Urothelium cell line (cell line): ENCODE results near the gene DLX5.

Experiments used
- DNase-seq: peaks from one replicate; pipeline ENCODE4 v3.0.0; 2011; ENCODE audit warnings: low spot score, mixed read lengths
- FAIRE-seq: peaks from 2 replicates; lab custom pipeline; 2011; peaks lifted over from hg19 to GRCh38; lab: Jason Lieb, UNC

Gene DLX5

DNA sequence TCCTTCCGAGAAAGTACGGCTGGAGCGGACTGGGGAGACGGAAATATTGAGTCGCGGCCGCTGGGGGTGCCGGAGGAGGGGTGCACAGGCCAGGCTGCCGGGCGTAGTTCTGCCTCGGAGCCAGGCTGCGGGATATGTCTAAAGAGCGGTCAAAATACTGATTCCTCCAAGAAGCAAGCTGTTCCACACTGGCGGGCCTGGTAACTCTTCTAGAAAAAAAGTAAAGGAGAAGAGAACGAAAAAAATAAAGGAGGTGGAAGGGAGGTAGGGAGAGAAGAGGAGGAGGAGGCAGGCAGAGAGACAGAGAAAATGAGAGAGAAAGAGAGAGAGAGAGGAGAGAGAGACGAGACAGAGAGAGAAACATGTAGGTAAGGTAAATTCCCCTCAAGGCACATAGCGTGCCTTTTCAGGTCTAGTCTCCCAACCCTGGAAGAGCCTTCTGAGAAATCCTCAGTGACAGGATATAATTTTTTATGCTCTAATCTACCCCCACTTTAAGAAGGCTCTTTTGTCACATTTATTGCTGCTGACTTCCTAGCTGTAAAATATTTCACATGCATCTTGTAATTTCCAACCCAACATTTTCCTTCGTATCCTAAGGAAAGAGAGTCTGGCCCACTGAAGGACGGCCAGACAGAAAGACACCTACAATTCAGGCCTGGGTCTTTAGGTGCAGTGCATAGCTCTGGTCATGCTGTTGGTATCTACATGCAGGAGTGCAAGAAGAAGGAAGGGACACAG, 5.7 kb downstream of the DLX5 start:
- DNase-seq = no peak
- FAIRE-seq = no peak

DNA sequence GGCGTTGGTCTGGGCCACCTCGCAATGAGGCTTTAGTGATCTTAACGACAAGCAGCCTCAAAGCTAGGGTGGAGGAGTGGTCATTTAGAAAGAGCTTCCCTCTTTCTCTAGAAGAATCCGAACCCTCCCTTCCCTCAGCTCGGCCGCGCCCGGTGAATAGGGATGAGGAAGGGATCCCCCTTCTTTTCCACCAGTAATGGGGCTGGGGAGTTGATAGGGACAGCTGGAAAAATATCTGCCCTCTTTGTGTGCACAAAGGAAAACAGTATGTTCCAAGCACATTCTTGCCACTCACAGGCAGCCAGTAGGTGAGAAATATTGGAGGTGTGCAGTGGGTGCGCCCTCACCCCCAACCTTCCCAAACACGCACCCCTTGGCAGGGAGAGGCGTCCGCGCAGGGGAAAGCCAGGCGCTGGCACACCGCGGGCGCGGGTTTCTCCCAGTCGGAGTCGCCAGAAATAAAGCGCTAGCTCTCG, 6.5 kb downstream of the DLX5 start:
- FAIRE-seq = peak; percentile 20

DNA sequence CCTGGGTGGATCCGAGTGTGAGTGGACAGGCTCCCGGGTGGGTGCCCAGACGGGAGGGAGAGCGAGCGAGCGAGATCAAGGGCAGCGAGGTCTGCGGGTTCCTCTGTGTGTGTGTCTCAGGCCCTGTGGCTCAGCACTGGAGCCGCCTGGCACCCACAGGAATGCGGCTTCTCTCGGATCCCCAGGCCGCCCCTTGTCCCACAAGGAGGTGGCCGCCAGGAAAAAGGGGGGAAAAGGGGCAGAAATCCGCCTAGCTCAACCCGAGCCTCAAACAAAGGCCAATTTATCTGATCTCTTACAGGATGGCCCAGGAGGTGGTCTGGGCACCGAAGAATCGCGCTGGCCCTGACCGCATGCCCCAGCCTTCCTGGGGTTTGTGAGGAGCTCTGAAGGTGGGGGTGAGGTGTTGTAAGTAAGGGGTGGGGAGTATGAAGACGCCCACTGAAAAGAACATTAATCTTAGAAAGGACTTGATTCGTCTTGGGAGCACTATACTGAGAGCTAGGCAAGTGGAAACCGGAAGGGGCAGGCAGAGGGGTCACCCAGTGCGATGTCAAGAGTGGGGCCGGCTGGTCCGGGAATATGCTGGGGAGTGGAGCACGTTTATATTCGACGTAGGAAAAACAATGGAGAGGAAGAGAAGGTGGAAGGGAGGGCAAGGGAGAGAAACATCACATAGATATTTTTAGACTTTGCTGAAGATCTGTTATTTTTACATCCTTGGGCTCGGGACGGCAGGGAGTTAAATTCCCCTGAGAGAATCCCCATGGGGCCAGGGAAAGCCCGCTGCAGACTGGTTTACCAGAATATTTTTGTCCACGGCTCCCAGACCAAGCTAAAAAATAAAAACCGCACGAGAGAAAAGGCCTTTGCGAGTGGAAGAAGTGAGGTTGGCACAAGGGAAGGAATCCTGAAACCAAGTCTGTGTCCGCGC, 7.2 kb downstream of the DLX5 start:
- no peak for FAIRE-seq

More for the DNA sequence above, 6.5 kb downstream of the DLX5 start:
- DNase-seq = no peak

DNA sequence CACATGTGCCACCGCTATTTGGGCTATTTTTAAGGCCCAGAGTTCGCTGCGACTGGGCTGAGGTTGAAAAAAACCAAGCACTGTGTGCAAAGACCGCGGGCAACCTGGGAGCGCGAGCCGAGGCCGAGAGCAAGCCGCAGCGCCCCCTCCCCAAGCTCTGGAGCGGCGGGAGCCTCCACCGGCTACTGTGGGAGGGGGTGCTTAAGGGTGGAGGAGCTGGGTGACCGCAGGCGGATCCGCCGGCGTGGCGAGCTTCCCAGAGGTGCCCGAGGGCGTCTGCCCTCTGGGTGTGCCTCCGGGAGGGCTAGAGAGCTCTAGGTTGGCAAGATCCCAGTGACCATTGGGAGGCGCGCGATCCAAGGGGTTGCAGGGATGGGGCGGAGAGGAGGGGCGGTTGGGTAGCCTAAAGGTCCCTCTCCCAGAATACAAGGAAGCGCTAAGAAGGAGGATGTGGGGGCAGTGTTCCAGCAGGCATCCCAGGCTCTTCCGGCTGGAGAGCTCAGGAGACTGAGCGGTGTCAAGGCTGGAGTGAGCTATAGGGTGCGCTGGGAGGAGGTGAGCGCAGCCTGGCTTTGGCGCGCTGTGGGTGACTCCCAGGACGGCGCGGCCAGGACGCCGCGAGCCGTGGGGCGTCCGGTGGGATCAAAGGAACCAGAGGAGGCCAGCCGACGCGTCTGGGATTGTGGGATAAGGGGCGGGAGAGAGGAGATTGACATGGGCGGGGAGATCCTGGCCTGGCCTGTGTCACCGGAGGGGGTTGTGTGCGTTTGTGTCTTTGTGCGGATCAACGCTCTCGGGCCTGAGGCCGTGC, 8.0 kb downstream of the DLX5 start:
- FAIRE-seq = peak; percentile 91
- DNase-seq = peak; percentile 92

More for the DNA sequence above, 7.2 kb downstream of the DLX5 start:
- DNase-seq = no peak

DNA sequence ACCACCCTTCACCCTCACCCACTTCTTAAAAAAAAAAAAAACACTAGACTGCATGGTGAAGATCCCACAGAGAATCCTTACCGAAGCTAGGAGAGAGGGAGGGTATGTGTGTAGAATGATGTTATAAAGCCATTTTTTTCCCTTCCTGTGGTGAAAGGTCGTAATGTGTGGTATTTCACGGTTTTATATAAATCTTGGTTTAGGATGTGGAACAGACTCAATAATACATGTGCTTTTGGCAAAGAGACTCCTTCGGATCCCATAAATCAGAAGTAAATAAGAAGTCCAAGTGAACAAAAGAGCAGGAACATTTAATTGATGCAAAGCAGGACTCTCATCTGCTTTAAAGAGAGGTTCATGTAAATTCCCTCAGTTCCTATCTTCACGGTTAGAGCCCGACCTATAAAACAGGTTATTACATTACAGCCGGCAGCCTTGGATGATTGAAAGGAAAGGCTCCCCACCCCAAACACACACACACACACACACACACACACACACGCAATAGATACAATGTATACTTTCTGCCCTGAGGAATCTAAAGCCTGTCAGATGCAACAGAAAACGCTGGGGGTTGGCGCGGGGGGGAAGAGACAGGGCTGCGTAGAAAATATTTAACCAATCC, 8.8 kb downstream of the DLX5 start:
- DNase-seq (peak; percentile 19), FAIRE-seq (no peak)

DNA sequence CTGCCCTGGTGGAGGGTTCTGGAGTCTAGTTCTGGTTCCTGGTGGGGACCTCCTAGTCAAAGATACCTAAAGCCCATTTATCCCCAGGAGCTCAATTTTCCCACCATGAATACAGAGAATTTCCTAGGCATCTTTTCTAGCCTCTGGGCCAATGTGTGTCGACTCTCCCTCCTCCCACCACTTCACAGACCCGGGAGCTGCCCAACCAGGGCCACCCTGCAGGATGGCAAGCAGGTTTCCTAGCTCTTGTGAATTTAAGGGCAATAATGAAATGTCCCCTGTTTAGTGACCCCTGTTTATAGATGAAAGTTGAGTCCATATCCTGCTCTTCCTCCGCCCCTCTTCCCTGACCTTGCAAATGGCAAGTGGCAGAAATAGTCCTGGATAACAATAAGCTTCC, 9.4 kb downstream of the DLX5 start:
- FAIRE-seq (no peak), DNase-seq (no peak)

DNA sequence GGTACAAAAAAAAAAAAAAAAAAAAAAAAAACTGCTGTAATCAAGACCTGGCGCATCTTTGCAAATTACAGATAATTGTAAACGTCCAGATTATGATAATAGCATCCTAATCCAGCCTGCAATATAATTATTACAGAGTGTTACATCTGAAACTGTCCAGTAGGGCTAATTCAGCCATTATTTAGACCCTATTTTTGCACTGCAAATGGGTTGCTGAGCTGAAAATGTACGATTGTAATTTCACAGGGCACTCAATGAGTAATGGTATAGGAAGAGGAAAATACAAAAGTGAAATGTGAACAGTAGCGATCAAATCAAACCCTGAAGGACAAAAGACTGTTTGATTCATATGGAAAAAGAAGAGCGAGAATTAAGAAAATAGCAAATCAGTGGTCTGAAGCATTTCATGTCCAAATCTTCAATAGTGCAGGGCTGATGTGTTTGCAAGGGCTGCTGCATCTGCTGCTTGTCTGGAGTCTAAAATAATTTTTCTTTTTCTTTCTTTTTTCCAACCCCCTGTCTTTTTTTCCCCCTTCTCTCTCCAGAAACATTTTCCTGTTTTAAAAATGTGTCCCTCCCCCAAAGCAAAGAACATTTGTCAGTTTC, 10.4 kb downstream of the DLX5 start:
- DNase-seq (no peak), FAIRE-seq (no peak)

DNA sequence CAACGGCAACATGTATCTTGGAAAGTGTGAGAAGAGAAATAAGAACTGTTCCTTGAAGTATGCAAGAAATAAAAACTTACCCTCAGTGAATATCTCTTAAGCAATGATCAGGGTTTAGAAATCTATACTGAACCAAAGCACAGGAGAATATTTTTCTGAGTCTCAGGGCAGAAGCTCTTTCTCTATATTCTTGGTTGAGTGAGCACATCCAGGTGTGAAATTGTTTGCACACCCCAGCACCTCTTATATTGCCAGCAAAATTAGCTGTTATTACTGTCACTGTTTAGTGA, 10.8 kb downstream of the DLX5 start:
- DNase-seq (no peak), FAIRE-seq (no peak)

DNA sequence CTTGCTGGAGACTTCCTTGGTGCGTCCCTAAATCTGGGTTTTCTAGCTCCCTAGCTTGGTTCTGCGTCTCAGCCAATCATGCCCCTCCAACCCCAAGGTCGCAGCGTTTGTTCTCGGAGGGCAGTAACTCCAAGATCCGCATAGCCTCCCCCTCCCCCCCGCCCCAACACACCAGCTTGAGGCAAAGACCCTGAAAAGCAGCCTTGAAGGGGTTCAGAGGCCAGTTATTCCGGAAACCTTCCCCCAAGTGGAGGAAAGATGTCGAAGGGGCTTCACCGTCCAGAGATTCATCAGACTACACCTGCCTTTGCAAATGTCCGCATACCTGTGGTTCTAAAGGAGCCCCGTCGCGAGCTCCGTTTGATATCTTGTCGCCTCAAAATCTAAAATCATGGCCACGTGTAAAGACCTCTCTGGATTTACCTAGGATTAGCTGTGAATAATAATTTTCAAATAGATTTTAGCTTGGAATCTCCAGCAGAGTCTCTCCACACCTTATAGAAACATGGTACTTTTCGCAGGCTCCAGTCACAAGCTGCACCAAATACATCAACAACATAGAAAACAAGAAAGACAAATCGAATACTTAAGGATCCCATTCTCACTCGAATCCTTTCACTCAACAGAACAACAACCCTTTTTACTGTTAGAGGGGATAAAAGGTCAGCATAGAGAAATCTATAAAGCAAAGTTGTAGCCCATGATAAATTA, 11.3 kb downstream of the DLX5 start:
- FAIRE-seq (no peak), DNase-seq (no peak)

DNA sequence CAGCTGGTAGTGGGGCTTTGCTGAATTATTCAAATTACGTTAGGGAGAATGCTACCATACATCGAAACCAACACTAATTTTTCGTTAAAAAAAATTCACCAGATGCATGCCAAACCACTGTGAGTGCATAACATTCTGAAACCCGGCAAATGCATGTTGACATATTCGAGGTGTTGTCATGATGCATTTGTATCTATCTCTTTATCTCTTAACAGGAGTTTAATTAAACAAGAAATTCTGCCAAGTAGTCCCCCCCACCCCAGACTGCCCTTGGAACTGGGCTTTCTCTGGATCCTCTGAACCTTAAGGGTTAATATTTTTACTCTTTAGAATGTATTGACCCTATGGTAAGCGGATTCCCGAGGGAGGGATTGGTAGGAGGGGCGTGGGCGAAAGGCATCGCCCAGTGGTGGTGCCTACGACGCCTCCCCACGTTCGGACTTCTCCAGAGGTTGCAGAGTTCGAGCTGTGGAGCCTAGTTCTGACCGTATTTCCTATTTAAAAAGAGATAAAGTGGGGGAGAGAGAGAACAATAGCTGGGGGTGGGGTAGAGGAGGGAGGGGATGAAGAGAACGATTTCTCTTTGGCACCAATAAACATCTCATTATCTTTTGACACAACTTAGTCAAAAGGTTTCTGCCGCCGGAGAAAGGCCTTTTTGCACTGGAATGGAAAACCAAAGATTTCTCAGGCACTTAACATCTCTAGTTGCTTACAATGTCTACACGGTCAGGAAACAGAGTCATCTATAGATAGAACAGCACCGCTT, 12.1 kb downstream of the DLX5 start:
- no peak for FAIRE-seq
- no peak for DNase-seq

DNA sequence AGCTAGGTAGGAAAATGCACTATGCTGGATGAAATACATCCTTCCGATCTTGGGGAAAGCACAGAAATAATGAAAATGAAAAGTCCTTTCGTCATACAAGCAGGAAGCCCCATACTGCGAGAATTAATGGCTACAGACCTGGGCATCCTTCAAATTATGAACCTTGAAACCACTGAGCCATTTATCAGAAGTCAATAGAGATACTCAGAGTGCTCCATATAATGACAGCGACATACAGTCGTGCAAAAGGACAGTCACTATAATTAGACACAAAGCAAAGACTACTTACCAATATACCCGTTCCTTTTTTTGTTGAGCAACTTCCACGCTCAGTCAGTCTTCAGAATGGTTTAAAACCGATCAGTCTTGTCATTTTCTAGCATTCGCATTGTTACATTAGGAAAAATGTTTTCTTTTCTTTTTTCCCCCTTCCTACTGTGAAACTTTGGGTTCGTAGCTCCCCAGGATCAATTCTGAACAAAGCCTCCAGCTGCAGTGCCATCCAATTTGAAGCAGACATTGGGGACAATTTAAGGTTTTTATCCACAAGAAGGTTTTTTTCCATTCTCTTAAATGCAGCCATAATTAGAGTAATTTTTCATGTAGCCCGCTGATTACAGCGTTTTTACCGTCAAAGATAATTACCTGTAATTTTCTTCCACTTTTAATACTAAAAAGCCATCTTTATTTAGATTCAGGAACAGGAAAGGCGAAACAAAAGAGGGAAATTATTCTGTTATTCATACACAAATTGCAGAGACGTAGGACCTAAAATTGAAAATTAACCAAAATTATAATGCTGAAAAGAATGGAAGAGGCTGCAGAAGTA, 12.9 kb downstream of the DLX5 start:
- no peak for FAIRE-seq
- DNase-seq = no peak

DNA sequence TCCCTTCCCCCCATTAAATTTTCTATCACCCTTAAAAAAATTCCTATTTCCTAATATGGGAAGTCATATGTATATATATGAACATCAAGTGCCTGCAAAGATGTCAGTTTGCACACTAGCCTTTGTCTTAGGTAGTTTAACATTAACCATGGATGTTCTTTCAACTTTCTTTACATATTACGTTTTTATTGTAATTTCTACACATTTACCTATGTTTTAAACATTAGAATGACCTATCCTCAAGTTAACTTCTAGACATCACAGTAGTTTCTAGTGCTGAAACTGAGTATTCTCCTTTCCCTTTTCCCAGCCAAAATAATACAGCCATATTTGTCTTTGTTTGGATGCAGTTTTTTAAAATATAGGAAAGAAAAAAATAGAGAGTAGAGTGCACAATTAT, 13.5 kb downstream of the DLX5 start:
- no peak for FAIRE-seq
- no peak for DNase-seq

DNA sequence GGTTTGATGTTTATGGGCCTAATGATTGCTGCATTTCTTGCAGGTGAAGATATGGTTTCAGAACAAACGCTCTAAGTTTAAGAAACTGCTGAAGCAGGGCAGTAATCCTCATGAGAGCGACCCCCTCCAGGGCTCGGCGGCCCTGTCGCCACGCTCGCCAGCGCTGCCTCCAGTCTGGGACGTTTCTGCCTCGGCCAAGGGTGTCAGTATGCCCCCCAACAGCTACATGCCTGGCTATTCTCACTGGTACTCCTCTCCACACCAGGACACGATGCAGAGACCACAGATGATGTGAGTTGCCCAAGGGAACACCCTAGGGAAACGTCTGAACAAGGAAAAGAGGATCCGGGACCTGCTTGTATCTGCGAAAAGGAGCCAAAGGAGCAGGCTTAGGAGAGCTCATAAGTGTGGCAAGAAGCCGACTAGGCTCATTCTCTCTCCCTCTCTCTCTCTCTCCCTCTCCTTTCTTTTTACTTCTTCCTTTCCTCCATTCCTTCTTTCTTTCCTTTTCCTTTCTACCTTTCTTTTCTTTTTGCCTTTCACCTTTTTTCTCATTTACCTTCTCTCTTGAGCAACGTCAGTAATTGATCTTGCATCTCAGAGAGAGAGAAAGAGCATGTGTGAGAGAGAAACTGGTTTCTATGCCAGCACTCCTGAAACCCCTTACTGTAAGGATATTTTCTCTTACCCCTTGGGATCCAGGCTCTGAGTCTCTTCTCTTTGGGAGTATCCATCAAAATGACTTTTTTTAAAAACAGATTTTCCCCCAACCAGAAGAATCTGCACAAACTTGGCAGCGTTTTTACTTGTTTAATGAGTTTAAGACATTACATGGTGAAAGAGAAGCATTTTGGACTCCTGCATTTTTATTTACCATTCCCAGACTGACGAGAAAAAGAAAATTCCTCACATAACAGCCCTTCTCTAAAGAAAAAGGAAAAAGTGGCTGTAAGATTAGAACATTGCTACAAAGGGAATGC, 14.6 kb downstream of the DLX5 start:
- no peak for DNase-seq
- no peak for FAIRE-seq

DNA sequence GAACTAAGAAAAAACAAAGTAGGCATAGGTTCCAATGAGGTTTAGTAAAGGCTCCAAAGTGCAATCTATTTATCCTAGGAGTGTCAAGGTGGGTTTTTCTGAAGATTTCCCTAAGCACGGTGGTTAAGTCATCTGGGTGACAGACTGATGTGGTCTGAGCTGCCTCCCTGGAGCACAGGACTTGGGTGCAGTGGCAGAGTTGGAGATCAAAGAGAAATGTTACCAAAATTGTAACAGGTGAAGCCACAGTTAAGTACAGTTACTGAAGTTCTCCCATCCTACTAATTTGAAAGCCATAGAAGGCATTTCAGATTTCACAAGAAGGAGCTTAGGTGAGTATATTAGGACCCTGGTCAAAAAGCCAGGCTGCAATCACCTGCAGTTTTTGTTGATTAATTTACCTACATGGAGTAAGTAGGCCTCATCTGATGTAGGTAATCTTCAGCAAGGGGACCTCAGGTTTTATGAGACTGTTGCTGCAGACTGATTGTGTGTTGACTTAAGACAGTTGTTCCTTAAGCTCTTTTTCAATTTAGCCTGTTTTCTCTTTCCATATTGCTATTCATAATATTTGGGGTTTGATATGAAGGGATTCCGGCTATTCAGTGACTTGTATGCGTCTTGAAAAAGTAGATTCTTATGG, 16.2 kb downstream of the DLX5 start:
- FAIRE-seq (no peak), DNase-seq (no peak)

DNA sequence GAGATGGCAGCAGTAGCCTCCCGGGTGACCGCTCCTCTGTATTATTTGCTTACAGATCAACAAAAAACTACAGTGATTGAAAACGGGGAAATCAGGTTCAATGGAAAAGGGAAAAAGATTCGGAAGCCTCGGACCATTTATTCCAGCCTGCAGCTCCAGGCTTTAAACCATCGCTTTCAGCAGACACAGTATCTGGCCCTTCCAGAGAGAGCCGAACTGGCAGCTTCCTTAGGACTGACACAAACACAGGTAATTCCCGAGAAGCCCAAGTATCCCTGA, 17.1 kb downstream of the DLX5 start:
- DNase-seq (no peak), FAIRE-seq (no peak)

DNA sequence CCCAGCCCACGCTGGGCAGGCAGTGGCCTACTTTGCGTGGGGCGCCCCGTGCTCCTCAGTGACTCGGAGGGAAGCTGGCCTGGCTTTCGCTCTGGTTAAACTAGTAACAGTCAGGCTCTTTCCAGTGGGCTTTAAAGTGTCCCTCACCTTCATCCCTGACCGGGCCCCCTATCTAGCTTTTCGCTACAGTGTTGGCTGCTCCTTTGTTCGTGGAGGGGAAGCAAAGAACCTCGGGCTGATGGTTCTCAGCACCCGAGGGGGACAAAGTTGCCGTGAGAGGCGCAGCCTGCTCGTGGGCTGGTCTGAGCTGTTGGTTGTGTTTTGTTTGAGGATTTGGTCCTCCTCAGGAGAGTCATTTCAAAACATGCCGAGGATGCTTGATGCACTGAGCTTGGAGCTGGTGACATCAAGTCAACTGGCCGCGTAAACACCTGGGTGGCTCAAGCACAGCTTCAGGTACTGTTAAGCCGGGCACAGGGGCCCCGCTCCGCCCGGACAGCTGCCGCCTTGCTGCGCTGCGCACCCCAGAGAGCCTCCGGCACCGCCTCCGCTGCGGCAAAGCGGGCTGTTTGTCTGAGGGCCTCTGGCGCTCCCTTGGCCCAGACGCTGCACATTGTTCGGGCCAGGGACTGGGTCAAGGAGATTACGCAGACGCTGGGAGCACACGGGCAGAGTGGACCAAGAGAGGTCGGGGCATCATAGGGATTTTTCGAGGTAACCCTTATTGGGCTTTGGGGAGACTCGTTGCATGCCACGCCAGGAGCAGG, 17.6 kb downstream of the DLX5 start:
- no peak for DNase-seq
- no peak for FAIRE-seq
